GM19240 (cell line): ENCODE measurements around the gene ATAD3B.
"Not testable (repeated sequence)": the region's sequence is repeated elsewhere in the genome, so short reads cannot be mapped to it uniquely, and the experiment has no call there.

Experiments
- DNase-seq: peaks from one replicate; pipeline ENCODE4 v3.0.0; 2011; ENCODE audit warnings: low spot score; ENCODE audit not compliant: insufficient read length

The ATAD3B gene

GRCh38 chr1:1479547-1480487 is 8.3 kb downstream of the ATAD3B start:
- DNase-seq = no peak

GRCh38 chr1:1480488-1480867 is 8.9 kb downstream of the ATAD3B start:
- DNase-seq = not testable (repeated sequence)

GRCh38 chr1:1481811-1482210 is 10.2 kb downstream of the ATAD3B start:
- not testable (repeated sequence) for DNase-seq

GRCh38 chr1:1482856-1483255 is 11.3 kb downstream of the ATAD3B start:
- no peak for DNase-seq

- DNase-seq = no peak
Observed at GRCh38 chr1:1483714-1484113, 12.1 kb downstream of the ATAD3B start.

- not testable (repeated sequence) for DNase-seq
Observed at GRCh38 chr1:1484976-1485750, 13.6 kb downstream of the ATAD3B start.

GRCh38 chr1:1485755-1486317 is 14.3 kb downstream of the ATAD3B start:
- DNase-seq = not testable (repeated sequence)

GRCh38 chr1:1487701-1488100 is 16.1 kb downstream of the ATAD3B start:
- no peak for DNase-seq

- DNase-seq = no peak
Observed at GRCh38 chr1:1489231-1489630, 17.7 kb downstream of the ATAD3B start.

GRCh38 chr1:1489861-1490260 is 18.3 kb downstream of the ATAD3B start:
- DNase-seq = no peak

- DNase-seq = no peak
Observed at GRCh38 chr1:1490633-1491230, 19.2 kb downstream of the ATAD3B start.

GRCh38 chr1:1491601-1492000 is 20.0 kb downstream of the ATAD3B start:
- DNase-seq = no peak

- DNase-seq = not testable (repeated sequence)
Observed at GRCh38 chr1:1494311-1494710, 22.7 kb downstream of the ATAD3B start.

GRCh38 chr1:1495461-1495975 is 24.0 kb downstream of the ATAD3B start:
- DNase-seq = not testable (repeated sequence)

- DNase-seq = not testable (repeated sequence)
Observed at GRCh38 chr1:1504777-1505365, 33.3 kb downstream of the ATAD3B start.

- not testable (repeated sequence) for DNase-seq
Observed at GRCh38 chr1:1505366-1505798, 33.8 kb downstream of the ATAD3B start.

GRCh38 chr1:1505801-1506200 is 34.2 kb downstream of the ATAD3B start:
- DNase-seq = not testable (repeated sequence)

- DNase-seq = no peak
Observed at GRCh38 chr1:1507305-1507704, 35.7 kb downstream of the ATAD3B start.

- not testable (repeated sequence) for DNase-seq
Observed at GRCh38 chr1:1508775-1509464, 37.4 kb downstream of the ATAD3B start.

GRCh38 chr1:1509465-1509850 is 37.9 kb downstream of the ATAD3B start:
- DNase-seq = not testable (repeated sequence)
